ENCODE measurements around the gene WFDC1.

DNA sequence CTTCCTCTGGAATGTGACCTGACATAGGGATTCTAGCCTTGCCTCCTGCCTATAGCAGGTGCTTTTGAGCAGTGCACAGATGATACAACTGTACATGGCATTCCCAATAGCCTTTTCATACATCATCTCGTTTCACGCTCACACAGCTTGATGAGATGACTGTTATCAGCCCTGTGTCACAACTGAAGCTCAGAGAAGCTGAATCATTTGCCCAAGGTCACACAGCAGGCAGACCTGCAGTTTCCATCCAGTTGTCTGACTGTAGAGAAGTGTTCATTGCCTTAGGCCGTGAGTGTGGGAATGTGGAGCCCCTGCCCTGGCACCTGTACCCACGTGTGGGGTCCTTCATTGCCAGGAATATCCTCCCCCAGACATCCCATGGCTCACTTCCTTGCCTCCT lies 20.1 kb downstream of the WFDC1 start:
- TF ChIP-seq, protein P1, sequence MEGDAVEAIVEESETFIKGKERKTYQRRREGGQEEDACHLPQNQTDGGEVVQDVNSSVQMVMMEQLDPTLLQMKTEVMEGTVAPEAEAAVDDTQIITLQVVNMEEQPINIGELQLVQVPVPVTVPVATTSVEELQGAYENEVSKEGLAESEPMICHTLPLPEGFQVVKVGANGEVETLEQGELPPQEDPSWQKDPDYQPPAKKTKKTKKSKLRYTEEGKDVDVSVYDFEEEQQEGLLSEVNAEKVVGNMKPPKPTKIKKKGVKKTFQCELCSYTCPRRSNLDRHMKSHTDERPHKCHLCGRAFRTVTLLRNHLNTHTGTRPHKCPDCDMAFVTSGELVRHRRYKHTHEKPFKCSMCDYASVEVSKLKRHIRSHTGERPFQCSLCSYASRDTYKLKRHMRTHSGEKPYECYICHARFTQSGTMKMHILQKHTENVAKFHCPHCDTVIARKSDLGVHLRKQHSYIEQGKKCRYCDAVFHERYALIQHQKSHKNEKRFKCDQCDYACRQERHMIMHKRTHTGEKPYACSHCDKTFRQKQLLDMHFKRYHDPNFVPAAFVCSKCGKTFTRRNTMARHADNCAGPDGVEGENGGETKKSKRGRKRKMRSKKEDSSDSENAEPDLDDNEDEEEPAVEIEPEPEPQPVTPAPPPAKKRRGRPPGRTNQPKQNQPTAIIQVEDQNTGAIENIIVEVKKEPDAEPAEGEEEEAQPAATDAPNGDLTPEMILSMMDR (IDR thresholded peaks at IDR 0.05): no peak
- no peak for TF ChIP-seq POLR2A (IDR thresholded peaks at IDR 0.05)

Data from uterus (tissue), 2 donors.